CD4-positive, alpha-beta T cell treated with Interleukin-6 at 100 ng/mL for 8 hours (primary cell): ENCODE results near the gene QRFP.

Source experiments
- DNase-seq: peaks from one replicate; pipeline ENCODE4 v3.0.0-alpha.2; 2020; ENCODE audit warnings: mixed read lengths, low spot score

Gene QRFP

DNA sequence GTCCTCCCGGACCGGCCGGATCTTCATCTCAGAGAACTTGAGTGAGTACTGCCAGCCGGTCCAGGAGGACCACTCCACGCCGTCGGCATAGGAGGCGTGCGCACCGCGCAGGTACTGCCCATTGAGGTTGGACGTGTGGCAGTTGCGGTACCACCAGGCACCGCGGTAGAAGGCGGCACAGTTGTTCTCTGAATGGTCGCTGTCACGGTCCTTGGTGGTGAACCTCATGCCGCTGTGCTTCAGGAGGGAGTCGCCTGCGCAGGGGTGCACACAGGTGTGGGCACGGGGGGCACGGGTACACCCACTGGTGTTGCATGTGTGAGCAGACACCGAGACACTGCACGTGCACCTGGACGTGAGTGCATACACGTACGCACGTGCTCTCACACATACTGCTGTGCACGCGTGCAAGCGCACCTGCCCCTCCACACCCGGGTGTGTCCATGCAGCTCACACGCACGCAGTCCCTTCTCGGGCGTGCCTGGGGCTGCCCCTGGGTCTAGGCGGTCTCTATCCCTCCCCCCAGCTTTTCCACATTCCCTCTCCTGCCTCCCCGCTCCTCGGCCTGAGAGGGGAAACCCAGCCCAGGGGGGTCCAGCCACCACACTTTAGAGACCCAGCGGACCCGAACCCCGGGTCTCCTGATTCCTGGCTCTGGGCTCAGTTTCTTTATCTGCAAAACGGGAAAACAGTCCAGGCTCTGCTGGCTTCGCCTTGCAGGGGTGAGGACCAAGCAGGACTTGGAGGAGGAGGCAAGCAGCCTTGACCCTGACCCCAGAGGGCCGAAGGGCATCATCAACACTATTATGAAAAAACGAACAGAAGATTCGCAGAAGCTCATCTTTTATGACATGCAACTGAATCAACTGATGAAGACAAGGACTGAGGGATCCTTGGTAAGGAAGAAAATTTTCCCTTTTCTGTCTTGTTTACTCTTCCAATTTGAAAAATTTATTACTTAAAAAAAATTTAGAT lies 7.7 kb upstream of the QRFP start:
- DNase-seq, result no peak

DNA sequence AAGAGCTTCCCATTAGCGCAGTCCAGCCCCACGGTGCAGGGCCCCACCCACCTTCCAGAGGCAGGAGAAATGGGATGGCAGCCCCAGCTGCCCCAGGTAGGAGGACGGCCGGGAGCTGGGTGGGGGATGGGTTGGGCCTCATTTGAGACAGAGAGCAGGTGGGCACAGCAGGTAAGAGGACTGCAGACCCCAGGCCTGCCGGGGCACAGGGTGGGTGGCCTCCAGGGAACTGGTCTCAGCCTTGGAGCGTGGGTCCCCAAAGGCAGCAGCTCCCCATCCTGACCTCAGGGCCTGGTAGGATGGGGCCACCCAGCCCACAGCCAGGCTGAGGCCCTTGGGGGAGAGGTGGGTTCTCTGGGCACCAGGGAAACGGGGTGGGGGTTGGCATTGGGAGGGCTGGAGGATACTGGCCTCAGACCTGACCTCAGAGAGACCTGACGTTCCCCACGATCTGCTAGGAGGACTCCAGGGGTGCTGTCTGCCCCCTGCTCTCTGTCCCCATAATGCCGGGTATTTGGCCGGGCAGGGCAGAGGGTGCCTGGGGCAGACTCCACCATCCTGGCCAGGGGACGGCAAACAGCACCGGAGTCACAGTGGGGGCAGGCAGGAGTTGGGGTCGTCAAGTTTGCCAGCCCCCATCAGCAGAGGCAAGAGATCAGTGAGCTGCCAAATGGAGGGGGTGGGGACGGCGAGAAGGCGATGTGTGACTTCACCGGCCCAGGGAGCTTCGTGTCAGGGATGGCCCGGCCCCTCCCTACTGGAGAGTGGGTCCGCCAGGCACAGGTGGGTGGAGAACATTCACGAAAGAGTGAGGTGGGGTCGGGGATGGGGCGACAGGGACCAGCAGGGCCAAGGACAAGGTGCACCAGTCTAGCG lies 6.8 kb upstream of the QRFP start:
- no peak for DNase-seq

DNA sequence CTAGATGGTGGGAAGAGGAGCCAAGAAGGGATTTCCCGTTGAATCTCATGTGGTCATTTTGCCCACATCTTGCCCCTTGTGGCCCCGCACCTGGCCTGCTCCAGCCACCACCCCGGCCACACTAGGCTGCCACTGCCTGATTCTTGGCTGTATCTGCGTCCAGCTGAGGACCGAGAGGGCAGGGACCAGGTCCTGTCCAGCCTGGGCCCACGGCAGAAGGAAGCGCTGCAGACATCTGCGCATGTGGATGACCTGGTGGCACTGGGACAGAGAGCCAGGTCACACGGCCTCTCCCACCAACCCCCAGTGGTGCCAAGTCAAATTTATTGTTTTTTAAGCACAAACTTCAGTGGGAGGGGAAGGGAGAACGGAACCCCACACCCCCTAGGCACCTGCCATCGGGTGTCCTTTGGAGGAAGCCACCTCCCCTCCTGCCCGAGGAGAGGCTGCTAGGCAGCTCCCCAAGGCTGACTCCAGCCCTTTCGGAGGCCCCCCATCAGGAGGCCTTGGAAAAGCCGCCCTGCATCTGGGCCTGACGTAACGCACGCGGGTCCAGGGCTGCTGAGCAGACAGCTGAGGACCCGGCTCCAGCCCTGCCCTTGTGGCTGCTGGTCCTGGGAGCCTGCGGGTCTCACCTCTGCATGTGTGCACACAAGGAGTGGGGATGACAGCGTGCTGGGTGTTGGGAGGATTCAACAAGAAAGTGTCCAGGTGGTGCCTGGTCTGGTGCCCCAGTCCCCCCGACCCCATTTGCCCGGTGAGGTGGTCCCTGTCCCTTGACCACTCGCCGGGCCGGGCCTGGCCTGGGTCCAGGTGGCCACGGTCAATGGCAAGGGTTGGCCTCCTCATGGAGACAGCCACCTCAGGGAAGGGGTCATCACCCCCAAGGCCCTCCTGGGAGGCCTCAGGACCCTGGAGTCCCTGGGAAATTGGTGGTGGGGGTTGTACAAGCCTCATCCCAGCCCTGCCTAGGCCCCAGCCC lies 5.9 kb upstream of the QRFP start:
- no peak for DNase-seq

DNA sequence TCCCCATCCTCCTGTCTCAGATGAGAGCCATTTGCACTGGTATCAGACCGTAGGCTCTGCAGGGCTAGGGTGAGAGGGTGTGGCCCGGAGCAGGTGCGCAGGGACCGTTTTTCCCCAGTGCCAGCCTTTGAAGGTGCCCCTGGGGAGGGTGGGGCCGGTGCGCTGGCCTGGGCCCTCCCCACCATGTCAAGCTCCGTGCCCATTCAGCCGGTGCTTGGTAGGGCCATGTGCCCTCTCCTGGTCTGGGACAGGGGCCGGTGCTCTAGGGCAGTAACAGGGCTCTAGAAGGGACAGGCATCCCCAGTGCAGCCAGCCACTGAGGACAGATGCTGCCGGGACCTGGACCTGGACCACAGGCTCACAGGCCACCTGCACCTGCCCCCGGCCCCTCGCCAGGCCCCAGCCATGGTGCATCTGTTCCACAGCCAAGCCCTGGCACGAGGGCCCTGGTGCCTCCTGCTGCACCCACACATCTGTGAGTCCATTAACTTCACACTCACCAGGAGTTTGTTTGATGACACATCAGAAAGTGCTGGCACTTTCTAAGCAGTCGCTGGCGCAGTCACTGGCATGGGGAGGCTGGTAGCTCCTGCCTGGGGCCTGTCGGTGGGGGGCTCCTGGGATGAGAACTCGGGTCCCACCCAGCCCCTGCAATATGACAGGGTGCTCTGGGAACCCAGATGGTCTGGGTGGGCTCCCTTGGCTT lies 5.0 kb upstream of the QRFP start:
- no peak for DNase-seq

DNA sequence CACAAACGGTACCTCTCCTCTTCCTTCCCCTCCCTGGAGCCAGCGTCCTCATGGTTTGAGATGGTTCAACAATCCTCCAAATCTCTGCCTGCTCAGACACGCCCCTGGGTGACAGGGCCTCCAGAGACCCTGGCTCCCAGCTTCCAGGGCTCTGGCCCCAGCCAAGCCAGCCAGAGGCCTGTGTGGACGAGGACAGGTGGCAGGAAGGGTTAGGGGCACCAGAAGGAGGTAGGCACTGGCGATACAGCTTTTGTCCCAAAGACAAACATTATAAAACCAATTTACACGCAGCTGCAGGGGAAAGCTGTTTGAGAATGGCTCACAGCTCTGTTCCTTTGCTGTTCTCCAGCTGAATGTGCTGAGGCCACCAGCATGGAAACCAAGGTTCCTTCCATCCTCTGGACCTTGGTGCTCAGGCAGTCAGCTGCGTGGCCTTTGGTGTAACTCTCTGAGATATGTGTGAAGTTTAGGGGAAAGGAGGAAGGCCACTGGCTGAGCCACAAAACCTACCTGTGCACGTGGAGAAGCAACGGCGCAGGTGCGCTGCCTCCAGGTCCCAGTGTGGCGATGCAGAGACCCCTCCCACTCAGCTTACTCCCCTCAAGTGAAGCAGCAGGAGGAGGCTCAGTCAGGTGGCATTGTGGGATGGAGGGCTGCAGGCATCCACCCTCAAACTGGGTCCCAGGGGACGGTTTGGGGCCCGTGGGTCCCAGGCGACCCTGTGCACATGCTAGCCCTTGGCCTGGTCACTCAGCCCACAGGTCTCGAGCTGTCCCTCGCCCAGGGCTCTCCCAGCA lies 4.3 kb upstream of the QRFP start:
- DNase-seq, result no peak

DNA sequence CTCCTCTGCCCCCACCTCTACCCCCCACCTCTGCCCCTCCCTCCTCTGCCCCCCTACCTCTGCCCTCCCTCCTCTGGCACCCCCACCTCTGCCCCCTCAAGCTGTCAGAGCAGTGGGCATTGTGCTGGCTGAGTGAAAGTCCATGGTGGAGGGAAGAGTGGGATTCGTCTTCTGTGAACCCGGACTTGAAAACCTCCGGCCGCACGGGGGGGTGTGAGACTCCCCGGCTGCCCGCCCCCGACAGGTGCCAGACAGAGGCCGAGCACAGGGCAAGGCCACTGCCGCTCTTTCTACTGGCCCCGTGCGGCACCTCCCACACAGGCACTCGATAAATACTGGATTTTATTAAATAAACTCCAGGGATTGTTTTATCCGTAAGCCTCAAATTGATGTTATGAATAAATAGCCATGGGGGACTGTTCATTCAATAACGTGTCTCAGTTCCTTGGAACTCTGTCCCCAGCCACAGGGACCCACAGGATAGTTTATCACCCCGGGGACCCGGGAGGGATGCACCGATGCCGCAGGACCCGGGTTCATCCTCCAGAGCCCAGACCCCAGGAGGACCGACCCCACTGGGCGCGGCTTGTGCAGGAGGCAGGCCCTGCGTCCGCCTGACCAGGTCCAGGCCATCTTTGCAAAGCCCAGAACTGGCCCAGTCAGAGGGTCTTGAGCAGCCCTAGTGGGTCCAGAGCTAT lies 2.6 kb upstream of the QRFP start:
- DNase-seq, result no peak

DNA sequence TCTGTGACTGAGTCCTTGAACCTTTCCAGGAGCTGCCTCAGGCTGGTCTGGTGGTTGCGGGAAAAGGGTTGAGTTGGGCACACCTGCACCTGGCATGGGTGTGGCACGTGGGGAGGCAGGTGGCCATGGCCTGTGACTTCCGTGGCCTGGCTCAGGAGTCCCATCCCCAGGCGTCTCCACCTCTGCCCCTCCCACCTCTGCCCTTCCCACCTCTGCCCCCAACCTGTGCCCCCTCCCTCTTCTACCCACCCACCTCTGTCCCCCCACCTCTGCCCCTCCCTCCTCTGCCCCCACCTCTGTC lies 1.9 kb upstream of the QRFP start:
- DNase-seq, result no peak

DNA sequence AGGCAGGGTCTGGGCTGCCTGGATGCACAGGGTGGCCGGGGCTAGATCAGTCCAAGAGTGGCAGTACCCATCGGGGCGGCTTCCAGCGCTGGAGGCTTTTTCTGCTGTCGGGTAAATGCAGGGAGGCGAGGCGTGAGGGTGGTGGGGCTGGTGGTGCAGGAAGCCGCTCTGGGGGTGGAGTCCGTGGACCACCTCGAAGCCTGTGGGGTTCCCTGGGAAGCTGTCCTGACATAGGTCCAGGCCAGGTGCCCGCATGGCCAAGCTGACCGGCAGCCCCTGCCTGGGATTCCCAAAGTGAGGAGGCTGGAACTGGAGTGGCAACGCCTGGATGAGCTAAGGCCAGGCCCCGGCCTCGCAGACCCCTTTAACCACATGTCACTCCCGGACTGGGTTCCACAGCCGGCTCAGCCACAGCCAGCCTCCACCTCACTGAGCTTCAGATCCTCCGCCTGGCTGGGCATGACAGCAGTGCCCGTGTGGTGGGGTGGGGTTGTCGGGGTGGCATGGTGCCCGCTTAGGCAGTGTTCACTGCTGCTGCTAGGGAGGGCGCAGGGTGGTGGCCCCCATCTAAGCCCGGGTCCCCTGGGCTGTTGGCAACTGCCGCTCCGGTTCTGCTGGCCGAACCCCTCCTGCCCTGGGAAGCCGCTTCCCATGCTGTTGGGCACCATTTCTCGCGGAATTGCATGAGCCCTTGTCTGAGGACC lies 1.4 kb upstream of the QRFP start:
- DNase-seq, result no peak

DNA sequence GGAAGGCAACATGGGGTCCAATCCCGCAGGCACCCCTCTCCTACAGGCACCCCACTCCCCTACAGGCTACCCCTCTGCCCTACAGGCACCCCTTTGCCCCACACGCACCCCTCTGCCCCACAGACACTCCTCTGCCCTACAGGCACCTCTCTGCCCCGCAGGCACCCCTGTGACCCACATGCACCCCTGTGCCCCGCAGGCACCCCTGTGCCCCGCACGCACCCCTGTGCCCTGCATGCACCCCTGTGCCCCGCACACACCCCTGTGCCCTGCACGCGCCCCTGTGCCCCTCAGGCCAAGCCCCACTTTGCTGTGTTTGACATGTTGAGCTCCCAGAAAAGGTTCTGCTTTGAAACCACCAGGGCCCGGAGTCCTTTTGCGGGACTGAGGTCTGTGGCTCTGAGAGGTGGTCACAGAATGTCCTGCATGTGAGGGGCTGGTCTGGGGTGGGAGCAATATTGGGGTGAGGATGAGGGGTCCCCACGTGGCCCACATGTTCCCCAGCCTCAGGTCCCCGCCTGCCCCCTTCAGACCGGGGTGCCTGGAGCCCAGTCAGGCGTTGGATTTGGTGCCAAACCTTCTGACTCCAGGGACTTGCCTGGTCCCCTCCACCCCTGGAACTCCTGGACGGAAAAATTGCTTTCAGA lies 616 bp upstream of the QRFP start:
- no peak for DNase-seq

DNA sequence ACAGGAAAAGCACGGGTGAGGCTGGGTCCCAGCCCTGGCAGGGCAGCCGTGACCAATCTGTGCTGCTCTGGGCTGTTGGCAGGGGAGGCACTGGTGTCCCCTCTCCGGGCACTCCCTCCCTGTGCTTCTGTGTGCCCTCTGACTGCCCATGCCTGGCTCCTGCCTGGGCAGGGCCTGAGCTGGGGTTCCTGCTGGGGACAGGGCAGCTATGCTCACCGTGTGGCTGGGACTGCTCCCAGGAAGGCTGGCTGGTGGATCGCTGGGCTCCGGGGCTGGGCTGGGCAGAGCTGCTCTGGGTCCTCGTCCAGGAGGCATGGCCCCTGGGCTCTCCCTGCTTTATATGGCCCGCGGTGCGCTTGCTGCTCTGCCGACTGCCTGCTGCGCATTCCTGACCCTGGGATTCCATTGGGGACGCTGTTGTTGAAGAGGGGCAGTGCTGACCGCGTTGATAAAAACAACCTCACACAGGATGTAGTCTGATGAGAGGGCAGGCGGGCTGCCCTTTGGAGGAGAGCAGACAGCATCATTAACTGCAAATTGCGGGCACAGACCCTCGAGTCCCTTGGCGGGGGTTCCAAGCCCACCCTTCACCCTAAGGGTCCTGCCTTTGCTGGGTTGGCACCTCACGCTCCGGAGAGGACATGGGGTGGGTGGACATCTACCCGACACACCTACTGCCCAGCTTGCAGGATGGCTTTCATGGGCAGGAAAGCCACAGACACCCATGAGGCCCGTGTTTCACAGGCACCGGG lies 955 bp downstream of the QRFP start:
- DNase-seq, result no peak

DNA sequence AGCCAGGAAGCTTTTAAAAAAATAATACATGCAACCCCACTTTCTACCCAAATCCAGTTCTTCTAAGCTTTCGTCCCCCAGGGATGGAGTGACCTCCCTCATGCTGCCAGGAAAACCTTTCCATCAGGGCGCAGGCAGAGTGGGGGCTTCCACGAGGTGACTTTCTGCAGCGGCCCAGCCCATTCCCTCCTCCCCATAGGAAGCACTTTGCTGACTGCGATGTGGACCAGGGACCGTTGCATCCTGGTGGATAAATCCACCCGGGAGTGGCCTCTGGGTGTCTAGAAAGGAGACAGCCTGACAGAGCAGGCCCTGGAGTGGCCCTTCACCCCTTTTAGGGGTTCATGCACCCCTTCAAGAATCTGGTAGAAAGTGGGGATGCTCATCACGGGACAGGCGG lies 1.6 kb downstream of the QRFP start:
- no peak for DNase-seq

DNA sequence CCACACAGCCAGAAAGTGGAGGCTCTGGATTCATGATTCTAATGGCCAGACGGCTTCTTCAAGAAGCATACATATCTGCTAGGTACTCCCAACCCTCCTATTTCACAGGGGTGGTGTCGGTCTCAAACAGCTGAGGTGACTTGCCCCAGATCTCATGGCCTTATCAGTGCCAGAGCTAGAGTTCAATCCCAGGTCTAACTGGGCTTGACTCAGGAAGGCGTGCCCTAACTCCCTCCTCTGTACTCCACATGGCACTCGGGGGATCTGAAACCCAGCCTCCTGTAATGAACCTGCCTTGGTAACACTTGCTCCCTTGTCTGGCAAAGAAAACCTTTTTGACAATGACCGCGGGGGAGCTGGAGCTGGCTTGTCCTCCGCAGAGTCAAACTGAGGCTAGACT lies 2.1 kb downstream of the QRFP start:
- DNase-seq, result no peak

DNA sequence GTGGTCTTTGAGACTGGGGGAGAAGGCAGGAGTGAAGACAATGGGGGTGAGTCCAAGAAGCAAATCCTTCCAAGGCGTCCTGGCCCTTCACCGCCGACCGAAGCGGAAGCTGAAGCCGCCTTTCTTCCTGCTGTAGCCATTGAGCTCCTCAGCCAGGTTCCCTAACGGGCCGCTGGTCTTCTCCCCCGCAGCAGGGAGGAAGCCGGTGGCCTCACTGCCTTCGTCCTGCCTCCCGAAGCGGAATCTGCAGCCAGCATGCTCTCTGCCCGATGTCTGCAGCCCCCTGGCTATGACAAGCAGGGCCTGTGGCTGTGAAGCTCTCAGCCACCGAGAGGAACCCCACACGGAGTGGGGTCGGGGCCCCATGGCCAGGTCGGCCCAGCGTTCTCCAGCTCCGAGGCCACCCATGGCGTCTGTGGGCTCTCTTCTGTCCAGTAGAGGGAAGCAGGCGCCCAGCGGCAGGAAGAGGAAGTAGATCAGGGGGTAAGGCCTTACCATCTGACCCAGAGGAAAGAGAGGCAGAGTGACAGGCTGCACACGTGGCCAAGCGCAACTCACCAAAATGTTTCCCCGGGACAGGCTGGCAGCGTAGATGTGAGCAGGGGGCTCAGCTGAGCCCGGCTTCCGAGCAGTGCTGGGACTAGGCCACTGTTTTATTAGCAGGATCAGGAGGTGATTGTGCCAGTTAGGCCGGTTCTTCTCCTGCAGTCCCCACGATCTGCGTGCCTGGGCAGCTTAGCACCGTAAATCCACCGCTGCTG lies 3.1 kb downstream of the QRFP start:
- no peak for DNase-seq

DNA sequence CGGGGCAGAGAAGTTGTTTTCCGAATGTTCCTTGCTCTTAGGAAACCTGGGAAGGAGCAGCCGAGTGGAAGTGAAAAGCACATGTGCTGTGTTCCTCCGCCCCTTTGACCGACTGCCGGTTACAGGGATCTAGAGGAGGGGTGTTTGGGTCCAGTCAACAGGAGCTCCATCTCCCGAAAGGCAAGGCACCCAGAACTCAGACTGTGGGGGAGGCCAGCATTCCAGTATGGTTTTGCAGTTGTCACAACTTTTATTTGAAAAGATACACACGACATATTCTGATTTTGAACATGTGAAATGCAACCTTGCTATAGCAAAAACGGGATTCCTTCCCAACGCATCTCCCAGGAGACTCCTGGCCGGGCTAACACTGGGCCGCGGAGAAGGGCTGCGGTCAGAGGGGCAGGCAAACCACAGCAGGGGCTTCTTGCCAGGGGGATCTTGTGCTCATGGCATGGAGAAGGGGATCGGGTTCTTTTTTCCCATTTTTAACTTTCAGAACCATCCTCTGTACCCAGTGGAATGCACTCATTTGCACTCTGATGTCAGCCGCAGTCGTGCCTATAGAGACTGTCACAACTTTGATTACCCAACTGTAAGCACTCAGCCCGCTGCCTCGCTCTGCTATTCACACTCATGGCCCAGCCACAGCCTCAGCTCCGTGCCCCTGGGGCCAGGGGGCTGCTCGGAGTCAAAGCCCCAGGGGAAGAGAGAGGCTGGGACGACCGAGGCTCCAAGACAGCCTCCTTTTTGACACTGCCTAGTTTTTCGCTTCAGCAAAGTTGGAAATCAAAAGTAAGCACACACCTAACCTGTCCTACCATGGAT lies 3.9 kb downstream of the QRFP start:
- DNase-seq, result no peak

DNA sequence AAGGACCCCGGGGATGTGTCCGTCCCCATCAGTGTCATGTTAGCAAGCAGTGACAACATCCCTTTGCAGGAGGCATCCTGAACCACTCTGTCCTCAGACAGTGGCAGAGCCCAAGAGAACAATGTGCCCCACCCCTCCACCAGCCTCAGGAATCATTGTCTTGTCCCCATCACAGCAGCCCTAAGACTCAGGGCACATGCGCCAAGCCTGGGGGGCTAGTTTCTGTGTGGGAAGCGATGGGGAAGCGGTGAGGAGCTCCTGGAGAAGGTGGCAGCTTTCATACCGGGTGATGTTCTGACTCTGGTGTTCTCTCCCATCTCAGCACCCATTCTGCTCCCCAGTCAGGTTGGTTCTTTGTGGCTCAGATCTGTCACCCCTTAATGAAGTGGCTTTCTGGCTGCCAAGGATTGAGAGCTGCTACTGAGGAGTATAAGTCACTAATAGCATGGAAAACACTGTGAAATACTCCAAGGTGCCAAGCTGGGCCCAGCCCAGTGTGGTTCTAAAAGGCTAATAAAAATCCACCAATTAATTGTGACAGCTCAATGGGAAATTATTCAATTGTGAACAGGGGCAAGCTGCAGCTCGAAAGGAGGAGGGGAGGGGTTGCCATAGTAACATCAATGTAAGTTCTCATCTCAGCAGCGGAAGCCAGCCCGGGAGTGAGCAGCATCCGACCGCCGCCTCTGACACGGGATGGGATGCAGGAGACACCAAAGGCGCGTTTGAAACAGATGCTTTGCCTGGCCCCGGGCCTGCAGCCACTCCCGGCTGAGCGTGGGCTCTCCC lies 4.7 kb downstream of the QRFP start:
- DNase-seq, result no peak
